Chondrocyte (in vitro differentiated cells): ENCODE results near the gene SMG6. TPM values are rescaled to one million over a fixed set of nuclear protein-coding genes. Genes with fewer than 3 reads are reported as not detected.
"Not testable (repeated sequence)": the region's sequence is repeated elsewhere in the genome, so short reads cannot be mapped to it uniquely, and the experiment has no call there.

Experiments
- DNase-seq: peaks from one replicate; pipeline ENCODE4 v3.0.0; 2021; ENCODE audit warnings: mixed read lengths, low spot score
- H3K27ac Mint-ChIP-seq: one replicate; pipeline ENCODE4 v1.8.0; 2021; ENCODE audit warnings: mild to moderate bottlenecking, moderate library complexity, mixed read lengths; ENCODE audit not compliant: unreplicated experiment
- H3K27me3 Mint-ChIP-seq: 2 replicates; pipeline ENCODE4 v1.8.0; 2021; ENCODE audit warnings: low read depth, mixed read lengths
- H3K36me3 Mint-ChIP-seq: 2 replicates; pipeline ENCODE4 v1.8.0; 2021; ENCODE audit warnings: low read depth, mixed read lengths
- H3K4me1 Mint-ChIP-seq: 2 replicates; pipeline ENCODE4 v1.8.0; 2021; ENCODE audit warnings: low read depth, mild to moderate bottlenecking, mixed read lengths
- H3K4me3 Mint-ChIP-seq: one replicate; pipeline ENCODE4 v1.8.0; 2021; ENCODE audit warnings: mild to moderate bottlenecking, moderate library complexity, mixed read lengths; ENCODE audit not compliant: unreplicated experiment
- H3K9me3 Mint-ChIP-seq: 2 replicates; pipeline ENCODE4 v1.8.0; 2021; ENCODE audit warnings: low read depth, mixed read lengths
- total RNA-seq: library from RNA; stranded (reverse); gene quantifications from 3 replicates; pipeline ENCODE4 v1.2.1, GENCODE V29; 2021
- TF ChIP-seq, protein P1 (sequence below): fragments of 200-600 bp; sonication (generic); IDR thresholded peaks from 2 replicates; pipeline ENCODE4 v1.5.0; 2021; ENCODE audit warnings: antibody characterized with exemption, mild to moderate bottlenecking, moderate library complexity

Gene SMG6
- total RNA-seq, 1 donor from 2014 or later = 33.6 TPM

GRCh38 chr17:2204393-2204792 lies 99.2 kb downstream of the SMG6 start:
- no peak for DNase-seq

DNA sequence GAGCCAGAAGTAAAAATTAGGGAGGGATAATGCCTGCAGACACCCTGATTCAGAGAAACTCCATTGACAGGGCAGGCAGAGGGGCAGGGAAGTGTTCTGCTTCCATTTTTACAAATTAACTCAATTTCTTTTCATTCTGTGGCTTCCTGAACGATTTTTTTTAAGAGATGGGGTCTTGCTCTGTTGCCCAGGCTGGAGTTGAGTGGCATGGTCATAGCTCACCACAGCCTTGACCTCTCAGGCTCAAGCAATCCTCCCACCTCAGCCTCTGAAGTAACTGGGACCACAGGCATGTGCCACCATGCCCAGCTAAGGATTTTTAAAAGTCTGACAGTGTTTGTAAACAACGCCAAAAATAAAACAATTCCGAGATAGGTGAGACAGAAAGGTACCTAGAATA lies 99.8 kb downstream of the SMG6 start:
- peaks cover 6% of the 10 kb centered on the region for H3K36me3 Mint-ChIP-seq
- TF ChIP-seq, protein P1, sequence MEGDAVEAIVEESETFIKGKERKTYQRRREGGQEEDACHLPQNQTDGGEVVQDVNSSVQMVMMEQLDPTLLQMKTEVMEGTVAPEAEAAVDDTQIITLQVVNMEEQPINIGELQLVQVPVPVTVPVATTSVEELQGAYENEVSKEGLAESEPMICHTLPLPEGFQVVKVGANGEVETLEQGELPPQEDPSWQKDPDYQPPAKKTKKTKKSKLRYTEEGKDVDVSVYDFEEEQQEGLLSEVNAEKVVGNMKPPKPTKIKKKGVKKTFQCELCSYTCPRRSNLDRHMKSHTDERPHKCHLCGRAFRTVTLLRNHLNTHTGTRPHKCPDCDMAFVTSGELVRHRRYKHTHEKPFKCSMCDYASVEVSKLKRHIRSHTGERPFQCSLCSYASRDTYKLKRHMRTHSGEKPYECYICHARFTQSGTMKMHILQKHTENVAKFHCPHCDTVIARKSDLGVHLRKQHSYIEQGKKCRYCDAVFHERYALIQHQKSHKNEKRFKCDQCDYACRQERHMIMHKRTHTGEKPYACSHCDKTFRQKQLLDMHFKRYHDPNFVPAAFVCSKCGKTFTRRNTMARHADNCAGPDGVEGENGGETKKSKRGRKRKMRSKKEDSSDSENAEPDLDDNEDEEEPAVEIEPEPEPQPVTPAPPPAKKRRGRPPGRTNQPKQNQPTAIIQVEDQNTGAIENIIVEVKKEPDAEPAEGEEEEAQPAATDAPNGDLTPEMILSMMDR = no peak
- no peak overlapping the region for H3K27ac Mint-ChIP-seq
- no peak overlapping the region for H3K4me3 Mint-ChIP-seq
- peaks cover 11% of the 10 kb centered on the region for H3K4me1 Mint-ChIP-seq
- no peaks in the 10 kb centered on the region for H3K27me3 Mint-ChIP-seq
- no peak for DNase-seq
- no peaks in the 10 kb centered on the region for H3K9me3 Mint-ChIP-seq

More at GRCh38 chr17:2204393-2204792, 99.2 kb downstream of the SMG6 start:
- no peak overlapping the region for H3K4me3 Mint-ChIP-seq
- H3K36me3 Mint-ChIP-seq = peaks cover 6% of the 10 kb centered on the region
- H3K27me3 Mint-ChIP-seq = no peaks in the 10 kb centered on the region
- peaks cover 7% of the 10 kb centered on the region for H3K4me1 Mint-ChIP-seq
- TF ChIP-seq, protein P1 = no peak
- no peaks in the 10 kb centered on the region for H3K9me3 Mint-ChIP-seq
- no peak overlapping the region for H3K27ac Mint-ChIP-seq

DNA sequence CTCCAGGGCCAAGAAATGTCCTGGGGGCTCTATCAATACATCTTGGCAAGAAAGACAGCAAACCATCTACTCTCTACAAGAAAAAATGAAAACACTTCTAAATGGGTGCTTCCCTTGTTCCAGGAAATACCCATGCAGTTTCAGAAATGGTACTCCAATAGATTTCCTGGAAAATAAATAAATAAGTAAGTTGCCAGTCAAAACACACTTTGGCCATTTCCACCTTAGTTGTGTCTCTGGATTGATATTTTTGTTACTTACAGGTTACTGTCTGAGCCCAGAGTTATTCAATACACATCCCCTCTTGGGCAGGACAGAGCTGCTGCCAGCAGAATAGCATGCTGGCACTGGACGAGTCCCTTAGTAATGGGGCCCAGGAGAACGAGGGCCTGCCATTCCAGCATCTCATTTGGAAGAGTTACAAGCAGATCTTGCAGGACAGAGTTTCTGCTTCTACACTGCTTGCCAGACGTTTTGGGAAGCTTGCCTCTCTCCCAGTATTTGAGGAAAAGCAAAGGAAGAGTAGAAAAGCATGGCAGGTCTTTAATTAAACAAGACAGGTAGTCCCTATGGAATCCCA lies 100.5 kb downstream of the SMG6 start:
- Mint-ChIP-seq H3K36me3 (peaks cover 3% of the 10 kb centered on the region), H3K4me3 (no peak overlapping the region), H3K27me3 (no peaks in the 10 kb centered on the region), H3K27ac (no peak overlapping the region), H3K4me1 (peaks cover 16% of the 10 kb centered on the region), H3K9me3 (no peaks in the 10 kb centered on the region)
- no peak for DNase-seq
- TF ChIP-seq, protein P1 = no peak

DNA sequence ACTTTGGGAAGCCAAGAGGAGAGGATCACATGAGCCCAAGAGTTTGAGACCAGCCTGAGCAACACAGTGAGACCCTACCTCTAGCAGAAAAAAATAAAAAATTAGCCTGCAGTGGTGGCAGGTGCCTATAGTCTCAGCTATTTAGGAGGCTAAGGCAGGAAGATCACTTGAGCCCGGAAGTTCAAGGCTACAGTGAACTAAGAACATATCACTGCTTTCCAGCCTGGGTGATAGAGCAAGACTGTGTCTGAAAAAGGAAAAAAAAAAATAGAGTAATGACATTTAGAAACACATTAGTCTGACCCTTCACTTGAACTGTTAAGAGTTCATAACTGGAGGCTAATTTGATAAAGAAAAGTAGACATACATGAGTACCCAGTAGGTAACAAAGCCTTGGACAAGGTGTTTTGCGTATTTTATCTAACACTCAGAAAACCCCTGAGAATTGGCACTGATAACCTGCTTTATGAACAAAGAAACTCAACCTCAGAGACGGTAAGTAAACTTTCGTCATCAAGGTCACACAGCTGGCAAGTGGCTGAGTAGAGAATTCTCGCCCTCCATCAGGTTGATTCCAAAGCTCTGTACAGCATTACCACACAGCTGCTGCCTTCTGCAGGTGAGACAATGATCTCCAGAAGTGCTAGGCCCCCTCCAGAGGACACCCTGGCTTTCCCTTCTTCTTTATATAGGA lies 101.1 kb downstream of the SMG6 start:
- Mint-ChIP-seq H3K9me3 (no peaks in the 10 kb centered on the region), H3K4me3 (no peak overlapping the region), H3K4me1 (peaks cover 11% of the 10 kb centered on the region), H3K36me3 (peaks cover 2% of the 10 kb centered on the region), H3K27ac (no peak overlapping the region), H3K27me3 (no peaks in the 10 kb centered on the region)
- TF ChIP-seq, protein P1 = no peak
- DNase-seq = no peak

DNA sequence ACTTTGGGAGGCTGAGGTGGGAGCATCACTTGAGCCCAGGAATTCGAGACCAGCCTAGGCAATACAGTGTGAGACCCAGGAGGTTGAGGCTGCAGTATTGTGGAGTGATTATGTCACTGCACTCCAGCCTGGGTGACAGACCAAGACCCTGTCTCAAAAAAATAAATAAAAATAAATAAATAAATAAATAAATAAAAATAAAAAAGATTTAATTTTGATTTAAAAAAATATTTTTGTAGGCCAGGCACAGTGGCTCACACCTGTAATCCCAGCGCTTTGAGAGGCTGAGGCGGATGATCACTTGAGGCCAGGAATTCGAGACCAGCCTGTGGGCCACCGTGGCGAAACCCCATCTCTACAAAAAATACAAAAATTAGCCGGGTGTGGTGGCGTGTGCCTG lies 104.2 kb downstream of the SMG6 start:
- Mint-ChIP-seq H3K4me1 (peaks cover 22% of the 10 kb centered on the region), H3K27ac (peak overlapping the region; percentile 67)
- H3K4me3 Mint-ChIP-seq, H3K27me3 Mint-ChIP-seq, H3K36me3 Mint-ChIP-seq, H3K9me3 Mint-ChIP-seq, DNase-seq: not testable (repeated sequence)

DNA sequence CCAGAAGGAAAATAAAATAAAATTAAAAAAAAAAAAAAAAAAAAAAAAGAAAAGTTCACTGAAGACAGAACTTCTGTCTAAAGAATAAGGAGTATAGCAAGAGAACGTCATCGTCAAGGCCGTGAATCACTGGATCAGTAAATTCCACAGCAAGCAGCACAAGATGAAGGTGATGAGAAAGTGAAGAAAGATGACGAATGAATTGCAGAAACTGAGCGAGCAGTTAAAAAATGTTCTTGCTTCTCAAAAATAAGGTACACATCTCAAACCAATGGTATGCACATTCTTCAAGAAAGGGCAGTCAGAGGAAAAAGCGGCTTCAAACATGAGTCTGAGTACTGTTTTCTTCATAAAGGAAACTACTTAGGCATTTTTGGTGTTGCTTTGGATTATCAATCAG lies 104.7 kb downstream of the SMG6 start:
- H3K36me3 Mint-ChIP-seq = peaks cover 9% of the 10 kb centered on the region
- peak overlapping the region; percentile 72 for H3K27ac Mint-ChIP-seq
- DNase-seq = no peak

More for the DNA sequence above, 104.7 kb downstream of the SMG6 start:
- Mint-ChIP-seq H3K9me3 (no peaks in the 10 kb centered on the region), H3K4me1 (peaks cover 24% of the 10 kb centered on the region), H3K27me3 (no peaks in the 10 kb centered on the region), H3K4me3 (no peak overlapping the region)
- TF ChIP-seq, protein P1 = no peak
